Activated CD4-positive, alpha-beta T cell treated with anti-CD3 and anti-CD28 coated beads for 1 hour (primary cell): Measurements from ENCODE around the gene F2RL2.
"Not testable (repeated sequence)": the region's sequence is repeated elsewhere in the genome, so short reads cannot be mapped to it uniquely, and the experiment has no call there.

ENCODE experiments used
- DNase-seq: peaks from one replicate; pipeline ENCODE4 v3.0.0-alpha.2; 2020

Gene F2RL2

DNA sequence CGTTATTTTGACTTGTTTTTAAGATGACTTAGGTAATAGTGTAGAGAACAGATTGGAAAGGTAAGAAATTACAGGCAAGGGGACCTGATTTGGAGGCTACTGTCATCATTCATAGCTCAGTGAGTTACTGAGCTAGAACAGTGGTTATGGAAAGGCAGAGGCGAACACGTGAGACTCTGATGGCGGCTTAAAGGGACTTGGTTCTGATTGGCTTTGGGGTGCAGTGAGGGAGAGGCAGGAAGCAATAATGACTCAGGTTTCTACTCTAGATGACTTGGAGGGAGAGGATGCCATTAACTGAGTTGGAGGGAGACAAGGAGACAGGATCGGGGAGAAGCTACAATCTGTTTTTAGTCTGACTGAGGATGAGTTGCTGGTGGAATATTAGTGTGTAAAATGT lies 3.0 kb downstream of the F2RL2 start:
- DNase-seq = no peak

DNA sequence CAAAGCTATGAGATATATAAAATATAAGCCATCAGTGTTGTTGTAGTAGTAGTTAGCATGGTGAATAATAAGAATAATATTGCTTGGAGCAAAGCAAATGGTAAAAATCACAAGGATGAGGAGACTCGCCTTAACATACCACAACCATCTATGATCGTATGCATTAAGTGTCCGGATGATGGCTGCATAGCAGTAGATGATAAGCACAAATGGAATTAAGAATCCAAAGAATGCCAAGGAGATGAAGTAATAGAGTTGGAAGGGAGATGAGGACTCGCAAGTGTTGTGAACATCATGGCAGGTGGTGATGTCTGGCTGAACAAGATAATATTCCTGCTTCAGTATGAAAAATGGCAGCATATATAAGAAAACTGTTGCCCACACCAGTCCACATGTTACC lies 5.5 kb downstream of the F2RL2 start:
- no peak for DNase-seq

GRCh38 chr5:76617229-76617628 lies 6.0 kb downstream of the F2RL2 start:
- no peak for DNase-seq

DNA sequence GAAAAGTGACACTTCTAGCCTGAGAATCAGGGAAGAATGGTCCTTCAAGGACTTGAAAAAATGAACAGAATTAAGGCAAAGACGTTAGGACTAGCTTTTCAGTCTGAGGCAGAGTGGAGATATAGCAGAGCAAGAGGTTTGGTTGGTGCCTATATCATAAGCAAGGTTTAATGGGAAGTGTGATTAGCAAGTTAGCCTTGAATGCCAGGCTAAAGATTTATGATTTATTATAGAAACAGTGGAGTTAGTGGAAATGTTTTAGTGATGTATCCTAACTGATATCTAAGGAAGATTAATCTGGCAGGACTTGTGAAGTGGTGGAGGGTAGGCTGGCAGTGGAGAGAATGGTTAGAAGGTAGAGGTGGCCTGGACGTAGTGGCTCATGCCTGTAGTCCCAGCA lies 7.0 kb downstream of the F2RL2 start:
- no peak for DNase-seq

DNA sequence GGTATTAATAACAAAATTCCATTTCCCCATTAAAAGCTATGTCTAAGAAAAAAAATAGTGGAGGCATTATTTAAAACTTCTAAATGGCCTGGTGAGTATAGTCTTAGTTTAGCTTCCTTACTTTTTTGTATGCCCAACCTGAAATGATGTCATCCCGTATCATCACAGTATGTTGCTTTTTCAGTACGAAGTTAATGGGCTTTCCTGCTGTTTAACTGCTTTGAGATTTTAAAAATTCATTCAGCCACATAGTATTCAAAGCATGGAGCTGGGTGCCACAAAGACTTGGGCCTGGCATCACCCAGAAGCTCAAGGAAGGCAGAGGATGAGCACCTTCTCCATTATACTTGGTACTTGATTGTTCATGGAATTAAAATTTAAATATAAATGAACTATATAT lies 7.4 kb downstream of the F2RL2 start:
- DNase-seq = no peak

GRCh38 chr5:76612942-76613341 lies 10.3 kb downstream of the F2RL2 start:
- DNase-seq = no peak

- DNase-seq = no peak
Observed at GRCh38 chr5:76610196-76610595, 13.0 kb downstream of the F2RL2 start.

GRCh38 chr5:76608833-76609232 lies 14.4 kb downstream of the F2RL2 start:
- DNase-seq = no peak

GRCh38 chr5:76607353-76607871 lies 15.8 kb downstream of the F2RL2 start:
- DNase-seq = no peak

- no peak for DNase-seq
Observed at GRCh38 chr5:76606701-76607100, 16.5 kb downstream of the F2RL2 start.

- no peak for DNase-seq
Observed at GRCh38 chr5:76604838-76605237, 18.4 kb downstream of the F2RL2 start.

GRCh38 chr5:76603991-76604390 lies 19.2 kb downstream of the F2RL2 start:
- not testable (repeated sequence) for DNase-seq

DNA sequence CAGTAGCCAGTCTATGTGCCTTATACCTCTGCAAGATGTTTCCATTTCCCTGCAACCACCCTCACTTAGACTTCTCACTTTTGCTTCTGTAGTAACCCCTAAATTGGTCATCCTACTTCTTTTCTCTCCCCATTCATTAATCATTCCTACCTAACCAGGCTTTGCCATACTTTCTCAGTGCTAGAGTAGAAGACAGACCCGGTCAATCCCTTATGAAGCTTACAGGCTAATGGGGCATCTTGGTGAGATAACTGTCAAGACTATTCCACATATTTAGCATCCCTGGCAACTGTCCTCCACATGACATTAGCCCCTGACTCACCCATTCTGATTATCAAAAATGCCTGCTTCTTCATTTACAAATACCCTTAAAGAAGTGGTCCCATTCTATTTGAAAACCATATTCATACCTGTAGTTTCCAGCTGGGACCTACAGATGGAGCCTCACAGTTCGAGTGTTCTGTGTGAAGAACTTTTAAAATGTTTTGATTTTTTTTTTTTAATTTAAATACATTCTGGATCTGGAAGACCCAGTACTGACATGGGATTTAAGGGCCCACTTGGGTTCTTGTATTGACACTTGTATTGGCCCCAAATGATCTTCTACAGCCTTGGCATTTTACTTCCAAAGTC lies 21.0 kb downstream of the F2RL2 start:
- no peak for DNase-seq

- no peak for DNase-seq
Observed at GRCh38 chr5:76601470-76601869, 21.7 kb downstream of the F2RL2 start.

- no peak for DNase-seq
Observed at GRCh38 chr5:76600716-76601115, 22.5 kb downstream of the F2RL2 start.

GRCh38 chr5:76598531-76598930 lies 24.7 kb downstream of the F2RL2 start:
- no peak for DNase-seq

GRCh38 chr5:76595755-76596481 lies 27.3 kb downstream of the F2RL2 start:
- no peak for DNase-seq

DNA sequence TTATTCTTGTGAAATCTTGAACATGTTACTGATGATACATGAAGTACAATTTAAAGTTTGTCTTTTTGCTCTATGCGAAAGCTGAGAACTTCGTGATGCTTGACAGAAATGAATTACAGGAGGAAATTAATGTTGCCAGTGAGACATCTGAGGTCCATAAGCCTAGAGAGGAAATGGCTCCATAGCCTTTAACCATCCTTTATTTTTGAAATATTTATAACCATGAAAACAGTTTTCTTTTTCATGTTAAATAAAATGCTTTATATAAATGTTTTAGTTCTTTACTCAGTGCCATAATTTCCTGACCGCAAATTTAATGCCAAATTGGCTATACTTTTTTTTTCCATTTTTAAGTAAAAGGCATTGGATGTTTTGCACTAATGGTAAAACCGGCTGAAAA lies 29.1 kb downstream of the F2RL2 start:
- DNase-seq = no peak

DNA sequence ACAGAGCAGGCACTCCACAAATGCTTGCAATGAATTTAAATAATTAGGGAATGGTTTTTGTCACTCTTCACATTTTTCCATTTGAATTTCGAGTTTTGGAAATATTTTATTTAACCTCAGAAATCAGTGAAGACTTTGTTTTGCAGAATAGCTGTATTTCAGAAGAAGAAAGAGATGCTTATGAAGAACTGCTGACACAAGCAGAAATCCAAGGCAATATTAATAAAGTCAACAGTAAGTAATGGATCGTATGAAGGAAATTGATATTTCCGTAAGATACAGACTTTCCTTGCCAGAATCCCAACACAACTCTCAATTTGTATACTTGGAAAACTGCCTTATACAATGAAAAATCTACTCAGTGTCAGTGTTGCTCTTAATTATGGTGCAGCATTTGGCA lies 30.5 kb downstream of the F2RL2 start:
- no peak for DNase-seq

GRCh38 chr5:76591366-76591765 lies 31.8 kb downstream of the F2RL2 start:
- no peak for DNase-seq

- no peak for DNase-seq
Observed at GRCh38 chr5:76590027-76590426, 33.2 kb downstream of the F2RL2 start.

DNA sequence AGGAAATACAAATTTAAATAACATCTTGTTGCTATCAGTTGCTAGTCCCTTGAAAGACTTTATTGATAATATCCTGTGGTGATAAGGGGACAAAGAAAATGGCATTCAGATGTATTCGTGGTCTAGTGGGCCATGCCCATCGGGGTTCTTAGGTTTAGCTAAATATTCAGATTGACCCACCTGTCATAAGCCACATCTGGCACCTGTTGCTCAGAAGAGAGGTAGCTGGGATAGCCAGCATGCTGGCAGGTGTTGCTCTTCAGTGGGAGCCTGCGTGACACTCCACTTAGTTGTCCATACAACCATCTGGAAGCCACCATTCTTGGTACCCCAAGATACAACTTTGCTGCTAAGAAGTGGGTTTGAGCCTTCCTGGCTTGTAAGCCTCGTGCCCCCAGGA lies 36.7 kb downstream of the F2RL2 start:
- DNase-seq = no peak

- DNase-seq = no peak
Observed at GRCh38 chr5:76585783-76586217, 37.4 kb downstream of the F2RL2 start.

DNA sequence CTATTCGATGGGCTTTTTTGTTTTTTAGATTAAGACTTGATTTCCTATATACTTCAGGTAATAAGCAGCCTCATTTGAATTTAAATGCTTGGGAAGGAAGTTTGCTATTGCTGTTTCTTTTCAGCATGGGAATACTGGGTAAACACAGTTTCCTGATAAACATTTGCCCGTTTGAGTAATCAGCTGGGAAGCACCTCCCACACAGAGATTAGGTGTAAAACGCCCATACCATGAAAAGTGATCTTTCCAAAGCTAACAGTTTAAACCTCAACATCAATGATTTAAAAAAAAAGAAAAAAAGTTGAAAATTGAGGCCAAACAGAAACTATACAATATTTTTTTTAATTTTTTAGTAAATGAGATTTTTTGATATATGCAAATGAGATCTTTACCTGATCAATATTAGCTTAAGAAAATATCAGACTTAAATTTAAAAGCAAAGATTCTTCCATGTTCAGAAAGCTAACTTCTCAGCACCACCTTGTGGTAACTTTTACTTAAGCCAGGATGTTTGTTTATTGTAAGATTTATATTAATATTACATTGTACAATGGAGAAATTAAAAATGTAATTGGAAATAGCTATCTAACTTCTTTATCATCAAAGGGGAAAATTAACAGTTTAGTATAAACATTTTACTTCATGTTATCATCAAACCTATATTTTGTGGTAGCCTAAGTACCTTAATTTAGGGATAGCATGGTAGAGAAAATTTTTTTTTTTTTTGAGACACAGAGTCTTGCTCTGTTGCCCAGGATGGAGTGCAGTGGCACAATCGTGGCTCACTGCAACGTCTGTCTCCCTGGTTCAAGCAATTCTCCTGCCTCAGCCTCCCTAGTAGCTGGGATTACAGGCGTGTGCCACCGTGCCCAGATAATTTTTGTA lies 39.8 kb downstream of the F2RL2 start:
- no peak for DNase-seq
